Measurements from ENCODE around the gene MST1R. TPM values are rescaled to one million over a fixed set of nuclear protein-coding genes. Genes with fewer than 3 reads are reported as not detected.

The MST1R gene
- total RNA-seq, 1 experiment from 2014 or later = 39.0 TPM

DNA sequence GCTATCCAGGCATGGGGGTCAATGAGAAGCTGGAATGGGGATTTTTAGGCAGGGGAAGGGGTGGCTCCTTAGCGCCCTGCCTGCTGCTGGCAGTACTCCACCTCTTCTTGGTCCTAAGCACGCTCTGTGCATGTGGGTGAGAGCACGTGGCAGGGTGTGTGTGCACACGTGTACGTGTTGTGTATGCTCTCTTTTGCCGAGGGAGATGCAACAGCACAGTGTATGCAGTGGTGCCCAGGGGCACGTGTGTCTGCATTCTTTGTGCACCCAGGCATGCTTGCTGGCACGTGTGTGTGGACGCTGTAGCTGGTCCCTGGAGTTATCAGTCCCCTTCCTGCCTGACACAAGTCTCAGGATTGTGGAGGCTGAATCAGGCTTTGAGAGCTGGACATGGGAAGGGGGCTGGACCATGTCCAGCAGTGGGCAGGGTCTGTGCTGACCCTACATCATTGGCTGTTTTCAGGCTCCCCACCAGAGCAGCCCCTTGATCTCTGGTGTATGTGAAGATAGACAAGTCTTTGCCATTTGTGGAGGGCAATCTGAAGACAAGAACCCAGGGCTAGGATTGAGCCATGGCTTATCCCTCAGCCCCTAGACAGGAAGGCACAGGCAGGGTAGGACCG lies 32.0 kb downstream of the MST1R start:
- intact Hi-C loops (cut with micrococcal nuclease) = no loop called here
- TF ChIP-seq, protein P1, sequence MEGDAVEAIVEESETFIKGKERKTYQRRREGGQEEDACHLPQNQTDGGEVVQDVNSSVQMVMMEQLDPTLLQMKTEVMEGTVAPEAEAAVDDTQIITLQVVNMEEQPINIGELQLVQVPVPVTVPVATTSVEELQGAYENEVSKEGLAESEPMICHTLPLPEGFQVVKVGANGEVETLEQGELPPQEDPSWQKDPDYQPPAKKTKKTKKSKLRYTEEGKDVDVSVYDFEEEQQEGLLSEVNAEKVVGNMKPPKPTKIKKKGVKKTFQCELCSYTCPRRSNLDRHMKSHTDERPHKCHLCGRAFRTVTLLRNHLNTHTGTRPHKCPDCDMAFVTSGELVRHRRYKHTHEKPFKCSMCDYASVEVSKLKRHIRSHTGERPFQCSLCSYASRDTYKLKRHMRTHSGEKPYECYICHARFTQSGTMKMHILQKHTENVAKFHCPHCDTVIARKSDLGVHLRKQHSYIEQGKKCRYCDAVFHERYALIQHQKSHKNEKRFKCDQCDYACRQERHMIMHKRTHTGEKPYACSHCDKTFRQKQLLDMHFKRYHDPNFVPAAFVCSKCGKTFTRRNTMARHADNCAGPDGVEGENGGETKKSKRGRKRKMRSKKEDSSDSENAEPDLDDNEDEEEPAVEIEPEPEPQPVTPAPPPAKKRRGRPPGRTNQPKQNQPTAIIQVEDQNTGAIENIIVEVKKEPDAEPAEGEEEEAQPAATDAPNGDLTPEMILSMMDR (conservative IDR thresholded peaks at IDR 0.05; ENCODE audit: low read depth, low read length) = no peak
- TF ChIP-seq EZH2phosphoT487 (IDR thresholded peaks at IDR 0.05; ENCODE audit: borderline replicate concordance, low read length) (no peak), EZH2 (IDR thresholded peaks at IDR 0.05; ENCODE audit: low read length, unreplicated experiment) (no peak)
- Histone ChIP-seq H3K27me3 (ENCODE audit: low read length) (peaks cover 3% of the 10 kb centered on the region; the same call in 1 of the 2 replicates), H3K9me2 (replicated peaks; ENCODE audit: low read length) (no peaks in the 10 kb centered on the region), H3F3A (ENCODE audit: low read length, unreplicated experiment) (no peaks in the 10 kb centered on the region), H3K4me2 (ENCODE audit: low read length) (no peak overlapping the region), H3K9ac (ENCODE audit: low read length) (no peak overlapping the region), H3K79me2 (ENCODE audit: low read length) (no peaks in the 10 kb centered on the region), H3K4me1 (ENCODE audit: insufficient read depth, low read length) (no peaks in the 10 kb centered on the region), H3K4me3 (ENCODE audit: low read length) (no peak overlapping the region), H2AFZ (ENCODE audit: low read length) (no peak overlapping the region), H3K27ac (ENCODE audit: low read length) (no peak overlapping the region), H4K20me1 (ENCODE audit: low read length) (no peaks in the 10 kb centered on the region), H3K9me3 (ENCODE audit: low read length) (no peaks in the 10 kb centered on the region), H3K36me3 (ENCODE audit: low read depth, low read length) (no peaks in the 10 kb centered on the region)
- ATAC-seq (no peak), DNase-seq (no peak)
- ChIA-PET POLR2A (ENCODE audit: unreplicated experiment) (no interaction called here), CTCF (no interaction called here)
- no TSS peak for BruUV-seq (replicated peaks)

DNA sequence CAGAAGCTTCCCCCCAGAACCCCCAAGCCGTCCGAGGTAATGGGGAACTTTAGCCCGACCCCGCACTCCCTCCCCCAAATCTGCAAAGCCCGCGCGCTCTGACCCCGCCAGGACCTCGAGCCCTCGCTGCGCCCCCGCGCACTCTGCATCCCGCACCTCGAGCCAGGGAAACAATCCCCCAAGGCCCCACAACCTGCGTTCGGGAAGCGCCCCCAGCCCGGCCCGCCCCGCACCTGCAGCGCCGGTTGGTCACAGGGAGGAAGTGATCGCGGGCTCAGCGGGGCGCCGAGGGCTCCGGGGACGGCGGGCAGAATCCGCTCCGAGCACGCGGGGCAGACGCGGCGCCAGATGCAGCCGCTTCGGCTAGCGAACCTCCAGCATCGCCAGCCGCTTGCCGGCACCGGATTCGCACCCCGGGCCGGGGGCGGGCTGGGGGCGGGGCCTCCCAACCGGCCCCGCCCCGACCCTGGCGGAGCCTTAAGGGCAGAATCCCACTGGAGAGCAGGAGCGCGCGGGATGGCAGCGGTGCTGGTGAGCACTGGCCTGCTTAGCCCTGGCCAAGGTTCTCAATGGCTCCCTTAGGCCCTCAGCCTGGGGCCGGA lies 34.0 kb downstream of the MST1R start, which contains the start of gene CAMKV:
CAMKV (minus strand) TSS at position 382 of the 602 bp plus-strand sequence. CDS start 7,518 bp downstream, outside the sequence.
- BruUV-seq (replicated peaks) = no TSS peak
- POLR2A ChIA-PET (ENCODE audit: unreplicated experiment) = no interaction called here
- no peaks in the 10 kb centered on the region for H3K79me2 ChIP-seq (ENCODE audit: low read length)
- no peak for DNase-seq
- H3K9me3 ChIP-seq (ENCODE audit: low read length) = no peaks in the 10 kb centered on the region
- no peak within 1 kb of the TSS for H3K4me3 ChIP-seq (ENCODE audit: low read length)
- no peaks in the 10 kb centered on the region for H4K20me1 ChIP-seq (ENCODE audit: low read length)
- no peak; the same call in 1 of the 2 replicates for ATAC-seq
- no peak within 1 kb of the TSS for H3K27ac ChIP-seq (ENCODE audit: low read length)
- CTCF ChIA-PET = no interaction called here
- no peaks in the 10 kb centered on the region for H3K9me2 ChIP-seq (replicated peaks; ENCODE audit: low read length)
- no peak within 1 kb of the TSS for H3K4me2 ChIP-seq (ENCODE audit: low read length)
- no peak within 1 kb of the TSS for H2AFZ ChIP-seq (ENCODE audit: low read length)
- H3K36me3 ChIP-seq (ENCODE audit: low read depth, low read length) = no peaks in the 10 kb centered on the region
- peaks cover 3% of the 10 kb centered on the region; the same call in 1 of the 2 replicates for H3K27me3 ChIP-seq (ENCODE audit: low read length)
- no peaks in the 10 kb centered on the region for H3F3A ChIP-seq (ENCODE audit: low read length, unreplicated experiment)
- intact Hi-C loops (cut with micrococcal nuclease) = no loop called here
- H3K9ac ChIP-seq (ENCODE audit: low read length) = no peak within 1 kb of the TSS
- TF ChIP-seq, protein P1 (conservative IDR thresholded peaks at IDR 0.05; ENCODE audit: low read depth, low read length) = no peak
- TF ChIP-seq EZH2 (IDR thresholded peaks at IDR 0.05; ENCODE audit: low read length, unreplicated experiment) (no peak), EZH2phosphoT487 (IDR thresholded peaks at IDR 0.05; ENCODE audit: borderline replicate concordance, low read length) (no peak)
- H3K4me1 ChIP-seq (ENCODE audit: insufficient read depth, low read length) = no peaks in the 10 kb centered on the region

DNA sequence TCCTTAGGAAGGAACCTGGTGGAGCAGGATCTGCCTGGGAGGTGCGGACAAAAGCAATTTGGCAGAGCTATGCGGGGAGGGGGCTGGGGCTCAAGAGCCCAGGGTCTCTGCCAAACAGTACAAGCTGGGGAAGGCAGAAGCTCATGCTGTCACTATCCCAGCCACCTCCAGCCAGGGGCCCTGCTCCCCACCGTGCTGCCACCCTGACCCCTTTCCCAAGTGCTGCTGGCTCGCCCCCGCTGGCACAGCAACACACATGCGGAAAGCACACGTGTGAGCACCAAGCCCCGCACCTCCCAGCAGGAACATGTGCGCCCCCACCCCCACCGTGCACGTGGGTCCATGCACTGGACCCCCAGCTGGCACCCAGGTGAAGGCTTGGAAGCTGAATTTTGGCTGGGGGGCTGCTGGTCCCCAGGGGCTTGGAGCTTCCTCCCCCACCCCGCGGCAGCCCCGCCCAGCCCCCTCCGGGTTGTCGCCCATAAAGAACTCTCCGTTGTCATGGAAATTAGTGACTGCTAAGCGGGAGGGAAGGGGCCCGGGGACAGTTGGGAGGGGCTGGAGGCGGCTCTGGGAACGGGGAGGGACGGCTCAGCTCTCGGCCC lies 34.7 kb downstream of the MST1R start:
- ATAC-seq = no peak
- no peaks in the 10 kb centered on the region for H4K20me1 ChIP-seq (ENCODE audit: low read length)
- TF ChIP-seq, protein P1 (conservative IDR thresholded peaks at IDR 0.05; ENCODE audit: low read depth, low read length) = no peak
- TF ChIP-seq EZH2phosphoT487 (IDR thresholded peaks at IDR 0.05; ENCODE audit: borderline replicate concordance, low read length) (no peak), EZH2 (IDR thresholded peaks at IDR 0.05; ENCODE audit: low read length, unreplicated experiment) (no peak)
- CTCF ChIA-PET = no interaction called here
- H3K9me2 ChIP-seq (replicated peaks; ENCODE audit: low read length) = no peaks in the 10 kb centered on the region
- no peaks in the 10 kb centered on the region for H3K4me1 ChIP-seq (ENCODE audit: insufficient read depth, low read length)
- no peak overlapping the region for H3K27ac ChIP-seq (ENCODE audit: low read length)
- H3K27me3 ChIP-seq (ENCODE audit: low read length) = peaks cover 3% of the 10 kb centered on the region; the same call in 1 of the 2 replicates
- DNase-seq = no peak
- H3K9me3 ChIP-seq (ENCODE audit: low read length) = no peaks in the 10 kb centered on the region
- POLR2A ChIA-PET (ENCODE audit: unreplicated experiment) = no interaction called here
- H3K79me2 ChIP-seq (ENCODE audit: low read length) = no peaks in the 10 kb centered on the region
- no peak overlapping the region for H3K4me3 ChIP-seq (ENCODE audit: low read length)
- H3K4me2 ChIP-seq (ENCODE audit: low read length) = no peak overlapping the region
- H3K36me3 ChIP-seq (ENCODE audit: low read depth, low read length) = no peaks in the 10 kb centered on the region
- H2AFZ ChIP-seq (ENCODE audit: low read length) = no peak overlapping the region
- intact Hi-C loops (cut with micrococcal nuclease) = no loop called here
- H3K9ac ChIP-seq (ENCODE audit: low read length) = no peak overlapping the region
- no TSS peak for BruUV-seq (replicated peaks)
- no peaks in the 10 kb centered on the region for H3F3A ChIP-seq (ENCODE audit: low read length, unreplicated experiment)

Data from PC-3 (cell line).